Mucosa of stomach (tissue), 1 donor: ENCODE results near the gene MRPL57.
"Not testable (repeated sequence)": the region's sequence is repeated elsewhere in the genome, so short reads cannot be mapped to it uniquely, and the experiment has no call there.

Source experiments
- H3K27me3 ChIP-seq: one replicate; pipeline ENCODE4 v1.7.0; 2013; ENCODE audit warnings: mild to moderate bottlenecking, low read length; ENCODE audit not compliant: control insufficient read depth, insufficient read depth
- H3K36me3 ChIP-seq: one replicate; pipeline ENCODE4 v1.7.0; 2013; ENCODE audit warnings: low read length; ENCODE audit not compliant: control insufficient read depth, insufficient read depth
- H3K4me1 ChIP-seq: one replicate; pipeline ENCODE4 v1.7.0; 2013; ENCODE audit warnings: mild to moderate bottlenecking, low read length; ENCODE audit not compliant: control insufficient read depth, insufficient read depth
- H3K4me3 ChIP-seq: one replicate; pipeline ENCODE4 v1.7.0; 2013; ENCODE audit warnings: low read length
- H3K9ac ChIP-seq: one replicate; pipeline ENCODE4 v1.7.0; 2013; ENCODE audit warnings: mild to moderate bottlenecking, low read length, moderate library complexity
- H3K9me3 ChIP-seq: one replicate; pipeline ENCODE4 v1.7.0; 2013; ENCODE audit warnings: mild to moderate bottlenecking, low read length, moderate library complexity; ENCODE audit not compliant: control insufficient read depth
- donor health status: Pancreatic carcinoma.

Gene MRPL57

DNA sequence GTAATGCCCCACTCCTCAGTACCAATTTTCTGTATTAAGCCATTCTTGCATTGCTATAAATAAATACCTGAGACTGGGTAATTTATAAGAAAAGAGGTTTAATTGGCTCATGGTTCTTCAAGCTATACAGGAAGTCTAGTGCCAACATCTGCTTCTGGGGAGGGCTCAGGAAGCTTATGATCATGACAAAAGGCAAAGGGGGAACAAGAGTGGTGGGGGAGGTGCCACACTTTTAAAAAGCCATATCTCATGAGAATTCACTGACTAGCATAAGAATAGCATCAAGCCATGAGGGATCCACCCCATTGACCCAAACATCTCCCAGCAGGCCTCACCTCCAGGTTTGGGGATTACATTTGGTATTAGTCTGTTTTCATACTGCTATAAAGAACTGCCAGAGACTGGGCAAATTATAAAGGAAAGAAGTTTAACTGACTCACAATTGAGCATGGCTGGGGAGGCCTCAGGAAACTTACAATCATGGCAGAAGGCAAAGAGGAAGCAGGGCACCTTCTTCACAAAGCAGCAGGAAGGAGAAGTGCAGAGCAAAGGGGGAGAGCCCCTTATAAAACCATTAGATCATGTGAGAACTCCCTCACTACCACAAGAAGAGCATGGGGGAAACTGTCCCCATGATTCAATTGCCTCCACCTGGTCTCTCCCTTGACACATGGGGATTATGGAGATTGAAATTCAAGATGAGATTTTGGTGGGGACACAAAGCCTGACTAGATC is 25.2 kb downstream of the MRPL57 start:
- not testable (repeated sequence) for H3K4me1 ChIP-seq, H3K4me3 ChIP-seq, H3K27me3 ChIP-seq, H3K36me3 ChIP-seq, H3K9ac ChIP-seq, H3K9me3 ChIP-seq

DNA sequence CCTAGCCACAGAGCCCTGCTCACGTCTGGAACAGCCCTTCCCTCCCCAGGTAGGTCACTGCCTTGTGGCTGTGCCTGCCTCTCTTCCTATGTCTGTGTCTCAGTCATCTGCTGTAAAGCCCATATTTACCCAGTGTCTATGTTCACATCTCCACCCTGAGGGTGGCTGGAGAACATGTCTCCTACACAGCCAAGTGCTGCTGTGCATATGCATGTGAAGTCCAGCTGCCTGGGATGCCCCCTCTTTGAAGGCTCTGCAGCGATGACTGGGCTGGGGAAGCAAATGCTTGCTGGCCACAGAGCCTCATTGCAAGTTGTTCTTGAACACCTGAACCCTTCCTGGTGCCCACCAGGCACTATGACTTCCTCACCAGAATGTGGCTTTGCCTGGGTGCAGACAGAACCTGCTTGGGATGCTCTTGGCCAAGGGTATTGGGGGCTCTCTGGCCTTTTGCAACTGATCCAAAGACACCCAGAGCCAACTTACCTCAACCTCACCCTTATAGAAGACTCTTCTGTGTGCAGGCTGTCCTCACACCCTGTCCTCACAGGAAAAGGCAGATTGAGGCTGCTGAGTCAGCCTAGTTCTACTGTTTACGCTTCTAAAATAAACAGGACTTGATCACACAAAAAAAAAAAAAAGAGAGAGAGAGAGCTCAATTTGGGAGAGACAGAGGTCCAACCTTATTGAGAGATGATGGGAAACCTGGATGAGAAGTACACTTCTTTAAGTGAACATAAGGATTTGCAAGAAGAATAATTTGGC is 26.5 kb downstream of the MRPL57 start:
- peaks cover 8% of the 10 kb centered on the region for H3K4me1 ChIP-seq
- H3K9me3 ChIP-seq = no peaks in the 10 kb centered on the region
- H3K36me3 ChIP-seq = no peaks in the 10 kb centered on the region
- H3K9ac ChIP-seq = no peak overlapping the region
- no peaks in the 10 kb centered on the region for H3K27me3 ChIP-seq
- H3K4me3 ChIP-seq = no peak overlapping the region

DNA sequence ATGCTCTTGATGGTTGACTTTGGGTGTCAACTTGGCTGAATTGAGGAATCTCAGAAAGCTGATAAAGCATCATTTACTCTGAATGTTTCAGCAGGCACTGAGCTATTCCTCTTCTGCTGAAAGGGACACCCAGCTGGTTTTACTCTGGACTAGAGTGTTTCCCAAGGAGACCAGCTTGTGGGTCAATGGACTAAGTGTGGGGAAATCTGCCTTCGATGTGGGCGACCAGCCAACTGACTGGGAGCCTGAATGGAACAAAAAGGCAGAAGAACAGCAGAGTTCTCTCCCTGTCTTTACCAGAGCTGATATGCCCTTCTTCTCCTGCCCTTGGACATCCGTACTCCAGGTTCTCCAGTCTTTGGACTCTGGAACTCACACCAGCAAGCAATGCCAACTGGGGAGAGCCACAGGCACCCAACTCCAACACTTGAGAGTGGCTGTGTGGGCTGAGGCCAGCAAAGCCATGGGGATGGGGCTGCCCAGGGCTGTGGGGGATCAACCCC is 32.2 kb downstream of the MRPL57 start:
- H3K27me3 ChIP-seq = no peaks in the 10 kb centered on the region
- no peak overlapping the region for H3K9ac ChIP-seq
- H3K4me1 ChIP-seq = no peaks in the 10 kb centered on the region
- H3K36me3 ChIP-seq = no peaks in the 10 kb centered on the region
- H3K4me3 ChIP-seq = no peak overlapping the region
- H3K9me3 ChIP-seq = no peaks in the 10 kb centered on the region

DNA sequence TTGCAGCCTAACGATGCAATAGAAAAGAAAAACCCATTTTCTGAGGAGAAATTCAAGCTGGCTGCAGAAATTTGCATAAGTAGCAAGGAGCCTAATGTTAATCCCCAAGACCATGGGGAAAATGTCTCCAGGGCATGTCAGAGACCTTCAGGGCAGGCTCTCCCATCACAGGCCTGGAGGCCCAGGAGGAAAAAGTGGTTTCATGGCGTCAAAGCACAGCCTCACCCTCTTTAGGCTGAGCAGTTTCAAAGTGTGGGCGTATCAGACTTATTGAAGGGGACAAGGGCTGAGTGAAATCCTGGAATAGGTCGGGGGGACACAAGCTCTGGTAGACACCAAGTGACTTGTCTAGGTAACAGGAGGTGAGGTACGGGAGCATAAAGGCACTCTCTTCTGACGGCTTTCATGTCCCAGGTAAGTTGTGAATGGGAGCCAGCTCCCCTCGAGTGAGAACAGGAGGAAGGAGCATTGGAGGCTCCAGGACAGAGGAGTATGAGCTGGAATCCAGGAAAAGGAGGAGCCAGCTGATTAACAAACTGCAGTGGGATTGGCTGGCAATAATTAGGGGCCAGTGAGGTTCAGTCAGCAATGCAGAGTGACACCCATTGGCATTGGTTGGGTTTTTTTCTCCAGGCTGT is 35.8 kb downstream of the MRPL57 start:
- H3K27me3 ChIP-seq = no peaks in the 10 kb centered on the region

DNA sequence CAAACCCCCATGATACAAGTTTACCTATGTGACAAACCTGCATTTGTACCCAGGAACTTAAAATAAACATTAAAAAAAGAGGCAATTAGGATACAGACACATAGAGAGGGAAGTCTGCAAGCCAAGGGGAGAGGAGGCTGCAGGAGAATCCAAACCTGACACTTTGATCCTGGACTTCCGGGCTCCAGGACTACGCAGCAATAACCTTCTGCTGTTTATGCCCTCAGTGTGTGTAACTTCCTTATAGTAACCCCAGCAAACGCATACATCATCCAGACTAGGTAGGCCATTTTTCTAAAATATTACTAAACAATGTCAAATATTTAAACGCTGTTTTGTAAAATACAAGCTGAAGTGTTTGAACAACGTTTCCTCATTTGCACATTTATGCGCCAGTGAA is 39.0 kb downstream of the MRPL57 start:
- H3K27me3 ChIP-seq, H3K4me1 ChIP-seq, H3K36me3 ChIP-seq, H3K4me3 ChIP-seq, H3K9me3 ChIP-seq, H3K9ac ChIP-seq: not testable (repeated sequence)

More for the DNA sequence above, 35.8 kb downstream of the MRPL57 start:
- no peak overlapping the region for H3K4me3 ChIP-seq
- no peaks in the 10 kb centered on the region for H3K4me1 ChIP-seq
- H3K9ac ChIP-seq = no peak overlapping the region
- no peaks in the 10 kb centered on the region for H3K9me3 ChIP-seq
- H3K36me3 ChIP-seq = no peaks in the 10 kb centered on the region

DNA sequence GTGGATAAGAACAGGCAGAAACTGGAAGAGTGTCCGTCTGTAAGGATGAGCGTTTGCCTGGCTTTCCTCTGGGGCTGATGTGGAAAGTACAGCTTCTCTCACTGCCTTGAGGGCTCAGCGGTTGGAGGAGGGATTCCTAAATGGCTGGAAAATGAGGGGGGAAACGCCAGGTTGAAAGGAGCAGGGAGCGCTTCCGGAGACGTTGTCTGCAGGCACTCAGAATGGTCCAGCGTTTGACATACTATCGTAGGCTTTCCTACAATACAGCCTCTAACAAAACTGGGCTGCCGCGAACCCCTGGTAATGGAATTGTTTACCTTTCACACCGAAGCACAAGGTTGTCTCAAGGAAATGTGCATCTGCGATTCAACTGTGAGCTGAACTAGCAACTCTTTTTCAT is 39.9 kb downstream of the MRPL57 start:
- no peak overlapping the region for H3K9ac ChIP-seq
- H3K4me3 ChIP-seq = no peak overlapping the region
- no peaks in the 10 kb centered on the region for H3K4me1 ChIP-seq
- H3K36me3 ChIP-seq = no peaks in the 10 kb centered on the region
- no peaks in the 10 kb centered on the region for H3K27me3 ChIP-seq
- H3K9me3 ChIP-seq = no peaks in the 10 kb centered on the region

DNA sequence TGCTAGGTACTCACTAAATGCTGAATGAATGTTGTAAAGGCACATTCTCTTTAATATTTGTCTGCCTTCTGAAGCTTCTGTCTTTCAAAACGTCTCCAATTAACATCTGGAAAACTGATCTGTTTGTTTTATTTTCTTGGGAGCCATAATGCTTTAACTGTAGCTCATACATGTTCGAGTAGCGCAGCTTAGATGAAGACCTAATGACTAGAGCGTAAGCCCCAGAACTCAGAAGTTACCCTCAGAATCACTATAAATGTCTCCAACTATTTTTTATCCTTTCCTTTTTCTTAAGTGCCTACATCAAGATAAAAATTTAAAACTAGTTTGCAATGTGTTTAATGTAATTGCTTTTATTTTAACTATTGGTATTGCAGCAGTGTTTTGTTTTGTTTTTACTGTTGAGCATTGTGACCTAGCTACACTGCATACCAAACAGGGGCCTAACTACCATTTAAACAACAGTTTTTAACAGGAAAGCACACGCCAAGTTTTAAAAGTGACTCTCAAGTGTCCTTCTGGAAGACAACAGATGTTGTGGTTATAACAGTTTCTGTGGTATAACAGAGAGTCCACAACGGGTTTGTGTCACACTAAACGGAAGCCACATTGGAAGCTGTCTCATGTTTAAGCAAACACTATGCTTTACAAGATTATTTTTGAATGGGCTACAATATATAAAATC is 42.0 kb downstream of the MRPL57 start:
- no peak overlapping the region for H3K4me3 ChIP-seq
- no peaks in the 10 kb centered on the region for H3K4me1 ChIP-seq
- no peak overlapping the region for H3K9ac ChIP-seq
- H3K9me3 ChIP-seq = no peaks in the 10 kb centered on the region
- no peaks in the 10 kb centered on the region for H3K27me3 ChIP-seq
- H3K36me3 ChIP-seq = no peaks in the 10 kb centered on the region

DNA sequence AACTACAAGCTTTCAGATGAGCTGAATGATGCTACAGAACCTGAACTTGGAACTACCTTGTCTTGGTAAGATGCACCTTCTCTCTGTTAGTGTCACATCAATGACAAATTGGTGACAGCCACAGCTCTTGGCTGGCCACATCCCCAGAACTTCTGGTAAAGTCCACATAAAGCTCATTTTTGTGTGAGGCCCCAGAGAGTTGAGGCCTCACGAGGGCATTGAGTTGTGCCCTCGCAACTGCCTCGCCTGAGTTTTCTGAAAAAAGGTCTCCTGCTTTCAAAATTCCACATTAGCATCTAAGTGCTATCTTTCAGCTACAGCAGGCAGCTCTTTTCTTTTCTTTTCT is 42.6 kb downstream of the MRPL57 start:
- no peaks in the 10 kb centered on the region for H3K27me3 ChIP-seq
- no peak overlapping the region for H3K4me3 ChIP-seq
- H3K36me3 ChIP-seq = no peaks in the 10 kb centered on the region
- H3K9me3 ChIP-seq = no peaks in the 10 kb centered on the region
- no peak overlapping the region for H3K9ac ChIP-seq
- H3K4me1 ChIP-seq = no peaks in the 10 kb centered on the region

DNA sequence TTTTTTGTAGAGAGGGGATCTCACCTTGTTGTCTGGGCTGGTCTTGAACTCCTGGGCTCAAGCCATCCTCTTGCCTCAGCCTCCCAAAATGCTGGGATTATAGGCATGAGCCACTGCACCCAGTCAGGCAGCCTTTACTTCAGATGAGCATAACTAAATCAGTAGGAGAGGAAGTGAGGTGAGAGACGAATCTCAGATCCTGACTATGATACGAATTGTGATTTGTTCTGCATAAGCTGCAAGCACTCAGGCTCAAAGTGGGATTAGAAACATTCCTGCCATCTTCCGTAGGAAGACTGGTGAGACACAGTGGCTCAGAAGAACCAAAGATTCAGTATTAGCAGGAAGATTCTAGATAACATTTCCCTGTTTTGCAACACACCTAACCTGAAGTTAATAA is 43.3 kb downstream of the MRPL57 start:
- H3K4me1 ChIP-seq, H3K4me3 ChIP-seq, H3K9ac ChIP-seq, H3K36me3 ChIP-seq, H3K9me3 ChIP-seq, H3K27me3 ChIP-seq: not testable (repeated sequence)

DNA sequence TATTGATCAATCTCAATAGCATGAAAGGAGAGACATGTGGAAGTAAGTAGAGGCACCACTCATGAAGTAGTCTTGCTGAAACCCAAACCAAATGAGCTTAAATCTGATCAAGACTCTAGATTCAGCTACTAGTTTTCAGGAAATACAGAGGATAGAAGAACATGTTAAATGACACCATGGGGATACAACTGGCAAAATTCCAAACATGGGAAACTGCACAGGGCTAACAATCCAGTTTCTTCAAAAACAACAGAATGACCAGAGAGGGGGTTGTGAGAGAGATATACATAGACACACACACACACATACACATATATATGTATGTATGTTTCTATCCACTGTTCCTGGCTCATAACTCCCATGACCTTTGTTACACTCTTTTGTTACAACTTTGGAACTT is 44.8 kb downstream of the MRPL57 start:
- Histone ChIP-seq H3K27me3 (no peaks in the 10 kb centered on the region), H3K9me3 (no peaks in the 10 kb centered on the region), H3K4me3 (no peak overlapping the region), H3K4me1 (no peaks in the 10 kb centered on the region), H3K36me3 (no peaks in the 10 kb centered on the region), H3K9ac (no peak overlapping the region)

DNA sequence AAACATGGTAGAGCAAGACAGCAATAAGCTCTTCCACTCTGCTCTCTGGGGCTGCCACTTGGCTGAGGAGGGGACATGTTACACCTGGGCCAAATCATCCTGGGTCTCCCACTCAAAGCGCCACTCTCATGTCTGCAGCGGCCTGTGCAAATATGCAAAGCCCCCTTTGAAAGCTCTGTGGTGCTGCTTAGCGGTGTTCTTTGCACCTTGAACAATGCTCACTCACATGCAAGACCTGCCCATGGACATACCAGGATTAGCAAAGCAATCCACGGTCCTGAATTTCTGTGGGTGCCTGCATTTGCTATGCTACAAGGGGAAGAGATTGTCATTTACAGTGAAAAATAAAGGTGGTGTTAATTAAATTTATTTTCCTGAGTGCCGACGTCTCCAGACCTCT is 48.6 kb downstream of the MRPL57 start:
- Histone ChIP-seq H3K4me3 (no peak overlapping the region), H3K9ac (no peak overlapping the region), H3K4me1 (no peaks in the 10 kb centered on the region), H3K36me3 (no peaks in the 10 kb centered on the region), H3K27me3 (no peaks in the 10 kb centered on the region), H3K9me3 (no peaks in the 10 kb centered on the region)
